Mesenchymal stem cell (in vitro differentiated cells and primary cell): Measurements from ENCODE around the gene P2RX2.

Experiments used
- DNase-seq: peaks from one replicate; pipeline ENCODE4 v3.0.0-alpha.2; 2013
- H2AFZ ChIP-seq: one replicate; pipeline ENCODE4 v1.6.1; 2013; ENCODE audit warnings: low read depth, mild to moderate bottlenecking, control low read depth, inconsistent platforms, low read length, moderate library complexity
- H2AK5ac ChIP-seq: 2 replicates; pipeline ENCODE4 v1.6.1; 2013; ENCODE audit warnings: low read length, moderate library complexity, mild to moderate bottlenecking, inconsistent platforms; ENCODE audit not compliant: severe bottlenecking
- H2BK120ac ChIP-seq: one replicate; pipeline ENCODE4 v1.6.1; 2013; ENCODE audit warnings: low read depth, mild to moderate bottlenecking, inconsistent platforms, low read length, moderate library complexity
- H2BK12ac ChIP-seq, 2 experiments: one replicate each; pipeline ENCODE4 v1.6.1; 2013; ENCODE audit warnings: inconsistent platforms in 2 of 2, low read length in 2 of 2, mild to moderate bottlenecking in 2 of 2, moderate library complexity in 2 of 2, control low read depth in 1 of 2
- H2BK15ac ChIP-seq: one replicate; pipeline ENCODE4 v1.6.1; 2013; ENCODE audit warnings: mild to moderate bottlenecking, low read depth, inconsistent platforms; ENCODE audit not compliant: poor library complexity, severe bottlenecking
- H2BK5ac ChIP-seq: 2 replicates; pipeline ENCODE4 v1.6.1; 2013; ENCODE audit warnings: low read depth, mild to moderate bottlenecking, low read length, control low read depth, inconsistent platforms; ENCODE audit not compliant: poor library complexity, severe bottlenecking
- H3K14ac ChIP-seq, 2 experiments: one replicate each; pipeline ENCODE4 v1.6.1; 2013; ENCODE audit warnings: inconsistent platforms in 2 of 2, low read length in 2 of 2, control low read depth in 1 of 2, mild to moderate bottlenecking in 1 of 2, moderate library complexity in 1 of 2
- H3K18ac ChIP-seq, 2 experiments: one replicate each; pipeline ENCODE4 v1.6.1; 2013; ENCODE audit warnings: inconsistent platforms in 2 of 2, low read length in 2 of 2, control low read depth in 1 of 2, low read depth in 1 of 2, mild to moderate bottlenecking in 1 of 2
- H3K23ac ChIP-seq, 2 experiments: one replicate each; pipeline ENCODE4 v1.6.1; 2013; ENCODE audit warnings: inconsistent platforms in 2 of 2, low read length in 2 of 2, mild to moderate bottlenecking in 2 of 2, moderate library complexity in 2 of 2, control low read depth in 1 of 2
- H3K27ac ChIP-seq: 2 replicates; pipeline ENCODE4 v1.5.1; 2013; ENCODE audit warnings: mild to moderate bottlenecking, moderate library complexity, low read length, control low read depth, inconsistent platforms; ENCODE audit not compliant: poor library complexity, severe bottlenecking
- H3K27me3 ChIP-seq, 2 experiments: 2 replicates each; pipeline versions ENCODE4 v1.6.1 to v1.7.0; 2013; ENCODE audit warnings: low read length in 2 of 2, mild to moderate bottlenecking in 2 of 2, moderate library complexity in 2 of 2, control low read depth in 1 of 2, inconsistent platforms in 1 of 2; ENCODE audit not compliant: control insufficient read depth in 1 of 2, insufficient read depth in 1 of 2
- H3K36me3 ChIP-seq, 2 experiments: 2 replicates each; pipeline versions ENCODE4 v1.6.1 to v1.7.0; 2013; ENCODE audit warnings: low read length in 2 of 2, control low read depth in 1 of 2, inconsistent platforms in 1 of 2, low read depth in 1 of 2, mild to moderate bottlenecking in 1 of 2; ENCODE audit not compliant: insufficient read depth in 2 of 2, control insufficient read depth in 1 of 2
- H3K4ac ChIP-seq, 2 experiments: one replicate each; pipeline ENCODE4 v1.6.1; 2013; ENCODE audit warnings: inconsistent platforms in 2 of 2, low read length in 2 of 2, mild to moderate bottlenecking in 2 of 2, moderate library complexity in 2 of 2, control low read depth in 1 of 2, low read depth in 1 of 2
- H3K4me1 ChIP-seq: 2 replicates; pipeline ENCODE4 v1.6.1; 2013; ENCODE audit warnings: low read depth, low read length, control low read depth; ENCODE audit not compliant: control insufficient read depth, insufficient read depth
- H3K4me2 ChIP-seq: 2 replicates; pipeline ENCODE4 v1.6.1; 2013; ENCODE audit warnings: low read length, mild to moderate bottlenecking, inconsistent platforms; ENCODE audit not compliant: poor library complexity, severe bottlenecking
- H3K4me3 ChIP-seq, 2 experiments: 2 replicates each; pipeline versions ENCODE4 v1.5.1 to v1.7.0; 2013; ENCODE audit warnings: low read length in 2 of 2, mild to moderate bottlenecking in 2 of 2, control low read depth in 1 of 2, low read depth in 1 of 2; ENCODE audit not compliant: insufficient read depth in 1 of 2
- H3K79me1 ChIP-seq: replicated peaks from 2 replicates; pipeline ENCODE4 v1.6.1; 2013; ENCODE audit warnings: mild to moderate bottlenecking, control low read depth, low read length, inconsistent platforms; ENCODE audit not compliant: poor library complexity, severe bottlenecking
- H3K9ac ChIP-seq: 2 replicates; pipeline ENCODE4 v1.7.0; 2013; ENCODE audit warnings: mild to moderate bottlenecking, low read length, moderate library complexity
- H3K9me3 ChIP-seq: 2 replicates; pipeline ENCODE4 v1.7.0; 2013; ENCODE audit warnings: mild to moderate bottlenecking, low read length; ENCODE audit not compliant: control insufficient read depth
- H4K8ac ChIP-seq: one replicate; pipeline ENCODE4 v1.6.1; 2013; ENCODE audit warnings: inconsistent platforms, mild to moderate bottlenecking, low read length, moderate library complexity
- H4K91ac ChIP-seq: one replicate; pipeline ENCODE4 v1.6.1; 2013; ENCODE audit warnings: mild to moderate bottlenecking, low read length, inconsistent platforms
- WGBS: methylation state at CpG from one replicate; pipeline ENCODE4 v1.1.7; 2013; ENCODE audit warnings: mixed read lengths; 5-methylcytosine and 5-hydroxymethylcytosine counted together

P2RX2 gene

DNA sequence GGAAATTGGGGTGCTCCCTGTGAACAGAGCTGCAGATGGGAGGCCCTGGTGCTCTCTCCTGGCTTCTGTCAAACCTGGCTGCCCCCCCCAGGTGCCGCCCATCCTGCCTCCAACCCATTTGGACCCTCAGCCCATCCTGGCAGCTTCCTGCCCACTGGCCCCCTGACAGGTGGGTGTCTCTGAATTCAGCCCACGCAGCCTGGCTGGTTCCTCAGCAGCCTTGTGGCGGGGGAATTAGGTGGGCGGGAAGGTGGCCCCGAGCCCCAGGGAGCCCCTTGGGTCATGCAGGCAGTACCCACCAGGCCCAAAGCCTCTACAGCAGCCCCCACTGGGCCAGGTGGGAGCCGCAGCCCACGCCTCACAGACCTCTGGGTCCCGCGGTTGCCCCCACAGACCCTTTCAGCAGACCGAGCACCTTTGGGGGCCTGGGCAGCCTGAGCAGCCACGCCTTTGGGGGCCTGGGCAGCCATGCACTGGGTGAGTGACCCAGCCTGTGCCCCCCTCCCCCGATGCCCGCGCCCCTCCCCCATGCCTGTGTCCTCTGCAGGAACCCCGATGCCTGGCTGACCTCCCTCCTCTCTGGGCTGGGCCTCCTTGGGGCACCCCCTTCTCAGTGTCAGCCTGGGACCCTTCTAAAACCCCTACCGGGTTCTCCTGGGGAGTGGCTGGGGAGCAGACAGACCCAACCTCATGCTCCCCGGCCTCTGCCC, 37.1 kb upstream of the P2RX2 start:
- H3K9ac ChIP-seq = no peak overlapping the region
- H4K8ac ChIP-seq = peak overlapping the region; percentile 20
- H2BK15ac ChIP-seq = no peak overlapping the region
- H4K91ac ChIP-seq = no peak overlapping the region
- no peak overlapping the region for H2AK5ac ChIP-seq
- no peak overlapping the region for H3K14ac ChIP-seq
- DNase-seq = no peak
- no peaks in the 10 kb centered on the region for H3K9me3 ChIP-seq
- 77% methylated on average over 17 of the region's 17 CpGs for WGBS
- no peak overlapping the region for H2BK5ac ChIP-seq
- H3K27ac ChIP-seq = no peak overlapping the region
- H2BK120ac ChIP-seq = no peak overlapping the region
- H3K27me3 ChIP-seq = peaks cover 5 to 30% of the 10 kb centered on the region in 2 experiments
- H2BK12ac ChIP-seq = no peak overlapping the region
- H3K4me2 ChIP-seq = no peak overlapping the region
- no peak overlapping the region for H2AFZ ChIP-seq
- no peaks in the 10 kb centered on the region for H3K79me1 ChIP-seq
- H3K36me3 ChIP-seq = peaks cover 14 to 68% of the 10 kb centered on the region in 2 experiments
- H3K4me1 ChIP-seq = peaks cover 14% of the 10 kb centered on the region
- no peak overlapping the region for H3K4me3 ChIP-seq
- no peak overlapping the region for H3K23ac ChIP-seq
- no peak overlapping the region for H3K18ac ChIP-seq
- no peak overlapping the region for H3K4ac ChIP-seq

DNA sequence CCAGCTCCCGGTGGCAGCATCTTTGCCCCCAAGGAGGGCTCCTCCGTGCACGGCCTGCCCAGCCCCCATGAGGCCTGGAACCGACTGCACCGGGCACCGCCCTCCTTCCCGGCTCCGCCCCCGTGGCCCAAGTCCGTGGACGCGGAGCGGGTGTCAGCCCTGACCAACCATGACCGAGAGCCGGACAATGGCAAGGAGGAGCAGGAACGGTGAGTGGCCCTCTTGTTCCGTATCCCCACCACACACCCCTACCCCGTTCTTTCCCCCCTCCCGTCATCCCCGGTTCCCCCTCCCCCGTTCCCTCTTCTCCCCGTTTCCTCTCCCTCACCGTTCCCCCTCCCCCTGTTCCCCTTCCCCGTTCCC, 36.5 kb upstream of the P2RX2 start:
- no peak overlapping the region for H2BK12ac ChIP-seq
- no peak overlapping the region for H3K14ac ChIP-seq
- H3K36me3 ChIP-seq = peaks cover 14 to 62% of the 10 kb centered on the region in 2 experiments
- H3K4me2 ChIP-seq = no peak overlapping the region
- no peak for DNase-seq
- H3K9ac ChIP-seq = no peak overlapping the region
- no peak overlapping the region for H3K27ac ChIP-seq
- no peak overlapping the region for H4K91ac ChIP-seq
- H2BK15ac ChIP-seq = no peak overlapping the region
- no peaks in the 10 kb centered on the region for H3K79me1 ChIP-seq
- H2AFZ ChIP-seq = no peak overlapping the region
- no peak overlapping the region for H2AK5ac ChIP-seq
- H4K8ac ChIP-seq = no peak overlapping the region
- no peaks in the 10 kb centered on the region for H3K9me3 ChIP-seq
- no peak overlapping the region for H3K23ac ChIP-seq
- WGBS = 19% methylated on average over 15 of the region's 24 CpGs
- H3K4ac ChIP-seq = no peak overlapping the region
- H3K4me3 ChIP-seq = no peak overlapping the region
- H2BK120ac ChIP-seq = no peak overlapping the region
- H3K18ac ChIP-seq = no peak overlapping the region
- peaks cover 5 to 35% of the 10 kb centered on the region in 2 experiments for H3K27me3 ChIP-seq
- no peak overlapping the region for H2BK5ac ChIP-seq
- H3K4me1 ChIP-seq = peaks cover 14% of the 10 kb centered on the region

DNA sequence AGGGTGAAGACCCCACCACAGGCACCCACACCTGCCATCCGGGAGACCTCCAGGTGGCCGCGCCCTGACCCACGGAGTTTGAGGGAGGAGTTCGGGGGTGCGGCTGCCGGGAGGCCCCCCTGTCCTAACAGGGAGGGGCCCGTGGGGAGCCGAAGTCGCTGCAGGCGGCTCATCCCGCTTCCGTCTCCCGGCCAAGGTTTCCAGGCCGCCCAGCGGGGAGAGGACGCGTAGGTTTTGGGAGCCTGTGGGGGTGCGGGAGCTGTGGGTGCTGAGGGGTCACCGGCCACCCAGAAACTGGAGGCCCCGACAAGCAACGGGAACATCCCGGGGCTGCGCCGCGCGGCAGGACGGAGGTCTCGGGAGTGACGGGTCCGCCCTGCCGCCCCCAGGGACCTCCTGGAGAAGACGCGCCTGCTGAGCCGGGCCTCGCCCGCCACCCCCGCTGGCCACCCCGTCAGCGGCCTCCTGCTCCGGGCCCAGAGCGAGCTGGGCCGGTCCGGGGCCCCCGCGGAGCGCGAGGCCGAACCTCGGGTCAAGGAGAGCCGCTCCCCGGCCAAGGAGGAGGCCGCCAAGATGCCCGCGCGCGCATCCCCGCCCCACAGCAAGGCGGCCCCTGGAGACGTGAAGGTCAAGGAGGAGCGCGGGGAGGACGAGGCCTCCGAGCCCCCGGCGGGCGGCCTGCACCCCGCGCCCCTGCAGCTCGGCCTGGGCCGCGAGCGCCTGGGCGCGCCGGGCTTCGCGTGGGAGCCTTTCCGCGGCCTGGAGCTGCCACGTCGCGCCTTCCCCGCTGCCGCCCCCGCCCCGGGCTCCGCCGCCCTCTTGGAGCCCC, 35.8 kb upstream of the P2RX2 start:
- Histone ChIP-seq H3K27me3 (peaks cover 5 to 43% of the 10 kb centered on the region in 2 experiments), H2AFZ (no peak overlapping the region), H2BK120ac (no peak overlapping the region), H3K27ac (no peak overlapping the region), H3K4me3 (no peak overlapping the region), H3K9me3 (no peaks in the 10 kb centered on the region), H4K8ac (no peak overlapping the region), H3K4ac (no peak overlapping the region), H3K23ac (no peak overlapping the region), H3K79me1 (no peaks in the 10 kb centered on the region), H2BK12ac (no peak overlapping the region), H4K91ac (no peak overlapping the region), H3K4me1 (peaks cover 14% of the 10 kb centered on the region), H3K14ac (no peak overlapping the region), H2AK5ac (no peak overlapping the region), H3K18ac (no peak overlapping the region), H2BK5ac (no peak overlapping the region), H3K36me3 (peaks cover 12 to 55% of the 10 kb centered on the region in 2 experiments), H3K9ac (no peak overlapping the region), H3K4me2 (no peak overlapping the region), H2BK15ac (no peak overlapping the region)
- WGBS = 23% methylated on average over 37 of the region's 89 CpGs
- DNase-seq = no peak

DNA sequence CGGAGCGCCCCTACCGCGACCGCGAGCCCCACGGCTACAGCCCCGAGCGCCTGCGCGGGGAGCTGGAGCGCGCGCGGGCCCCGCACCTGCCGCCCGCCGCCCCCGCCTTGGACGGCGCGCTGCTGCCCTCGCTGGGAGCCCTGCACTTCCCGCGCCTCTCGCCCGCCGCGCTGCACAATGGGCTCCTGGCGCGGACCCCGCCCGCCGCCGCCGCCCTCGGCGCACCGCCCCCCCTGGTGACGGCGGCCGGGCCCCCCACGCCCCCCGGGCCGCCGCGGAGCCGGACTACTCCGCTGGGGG, 35.2 kb upstream of the P2RX2 start:
- Histone ChIP-seq H2AFZ (no peak overlapping the region), H3K79me1 (no peaks in the 10 kb centered on the region), H3K4me3 (peak overlapping the region in 1 of 2 experiments; percentile 8), H4K8ac (no peak overlapping the region), H2BK15ac (no peak overlapping the region), H3K4ac (no peak overlapping the region), H2BK120ac (no peak overlapping the region), H2BK12ac (no peak overlapping the region), H2AK5ac (no peak overlapping the region), H3K4me2 (peak overlapping the region; percentile 16), H2BK5ac (no peak overlapping the region), H3K9me3 (no peaks in the 10 kb centered on the region), H3K4me1 (peaks cover 14% of the 10 kb centered on the region), H3K14ac (no peak overlapping the region), H3K27me3 (peaks cover 7 to 48% of the 10 kb centered on the region in 2 experiments), H4K91ac (no peak overlapping the region), H3K36me3 (peaks cover 8 to 49% of the 10 kb centered on the region in 2 experiments), H3K18ac (no peak overlapping the region), H3K9ac (no peak overlapping the region), H3K27ac (no peak overlapping the region), H3K23ac (no peak overlapping the region)
- WGBS = 3% methylated on average over 23 of the region's 50 CpGs
- no peak for DNase-seq
